ENCODE data around the gene RBM47.

DNA sequence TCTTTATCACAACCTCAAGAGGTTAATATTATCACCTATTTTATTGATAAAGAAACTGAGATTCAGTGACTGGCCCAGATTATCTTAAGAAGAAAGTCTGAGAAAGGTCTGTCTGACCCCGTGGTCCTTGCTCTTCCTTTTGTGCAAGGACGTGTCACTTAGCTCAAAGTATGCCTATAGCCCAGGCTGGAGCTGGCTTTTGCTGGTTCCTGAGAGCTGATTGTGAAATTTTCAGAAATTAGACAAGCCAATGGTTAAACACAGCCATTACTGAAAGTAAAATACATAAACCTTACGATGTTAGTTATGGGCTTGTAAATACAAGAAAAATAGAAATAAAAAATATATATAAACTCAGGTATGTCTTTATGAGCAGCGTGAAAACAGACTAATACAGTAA lies 224.5 kb downstream of the RBM47 start:
- TF ChIP-seq EGR1 (conservative IDR thresholded peaks at IDR 0.05) (no peak), HDAC2 (IDR thresholded peaks at IDR 0.05) (no peak), TRIM24 (IDR thresholded peaks at IDR 0.05) (no peak), KLF13 (tag; IDR thresholded peaks at IDR 0.05; ENCODE audit: borderline replicate concordance, low read depth) (no peak), POLR2A (conservative IDR thresholded peaks at IDR 0.05) (no peak), EP300 (IDR thresholded peaks at IDR 0.05; ENCODE audit: low read length) (no peak), TGIF2 (CRISPR knock-in tag; IDR thresholded peaks at IDR 0.05) (no peak), TFAM (CRISPR knock-in tag; conservative IDR thresholded peaks at IDR 0.05) (no peak), STAG1 (CRISPR knock-in tag; IDR thresholded peaks at IDR 0.05; ENCODE audit: borderline replicate concordance) (no peak), ATF1 (CRISPR knock-in tag; IDR thresholded peaks at IDR 0.05) (no peak), ATF1 (tag; IDR thresholded peaks at IDR 0.05) (no peak), CEBPG (CRISPR knock-in tag; IDR thresholded peaks at IDR 0.05) (no peak), CEBPG (tag; conservative IDR thresholded peaks at IDR 0.05 in 1 of 2, IDR thresholded peaks at IDR 0.05 in 1 of 2) (no peak), BRCA1 (IDR thresholded peaks at IDR 0.05) (no peak), BRCA1 (CRISPR knock-in tag; IDR thresholded peaks at IDR 0.05) (no peak)
